ENCODE measurements around the gene PADI6.

PADI6 gene

GRCh38 chr1:17350083-17350482 is 21.9 kb upstream of the PADI6 start:
- no peak for TF ChIP-seq CTCF (conservative IDR thresholded peaks at IDR 0.05)
- no peak overlapping the region for H3K27ac ChIP-seq

GRCh38 chr1:17350928-17351446 is 21.0 kb upstream of the PADI6 start:
- no peak for TF ChIP-seq CTCF (conservative IDR thresholded peaks at IDR 0.05)

GRCh38 chr1:17351598-17352324 is 20.2 kb upstream of the PADI6 start:
- no peak overlapping the region for H3K27ac ChIP-seq
- no peak for TF ChIP-seq CTCF (conservative IDR thresholded peaks at IDR 0.05)

More at GRCh38 chr1:17350928-17351446, 21.0 kb upstream of the PADI6 start:
- H3K27ac ChIP-seq = no peak overlapping the region

GRCh38 chr1:17352419-17352909 is 19.5 kb upstream of the PADI6 start:
- H3K27ac ChIP-seq = no peak overlapping the region
- TF ChIP-seq CTCF (conservative IDR thresholded peaks at IDR 0.05) = no peak

GRCh38 chr1:17355898-17356297 is 16.1 kb upstream of the PADI6 start:
- H3K27ac ChIP-seq = no peak overlapping the region
- no peak for TF ChIP-seq CTCF (conservative IDR thresholded peaks at IDR 0.05)

- no peak overlapping the region for H3K27ac ChIP-seq
Measured at GRCh38 chr1:17356387-17357026, 15.5 kb upstream of the PADI6 start.

More at GRCh38 chr1:17356387-17357026, 15.5 kb upstream of the PADI6 start:
- TF ChIP-seq CTCF (conservative IDR thresholded peaks at IDR 0.05) = no peak

All from VCaP (cell line).